Measurements from ENCODE around the gene RER1.

The RER1 gene

GRCh38 chr1:2444138-2444591 lies 52.5 kb downstream of the RER1 start:
- no peak for DNase-seq (ENCODE audit: low read depth in 2 of 2, low spot score in 1 of 2)

DNA sequence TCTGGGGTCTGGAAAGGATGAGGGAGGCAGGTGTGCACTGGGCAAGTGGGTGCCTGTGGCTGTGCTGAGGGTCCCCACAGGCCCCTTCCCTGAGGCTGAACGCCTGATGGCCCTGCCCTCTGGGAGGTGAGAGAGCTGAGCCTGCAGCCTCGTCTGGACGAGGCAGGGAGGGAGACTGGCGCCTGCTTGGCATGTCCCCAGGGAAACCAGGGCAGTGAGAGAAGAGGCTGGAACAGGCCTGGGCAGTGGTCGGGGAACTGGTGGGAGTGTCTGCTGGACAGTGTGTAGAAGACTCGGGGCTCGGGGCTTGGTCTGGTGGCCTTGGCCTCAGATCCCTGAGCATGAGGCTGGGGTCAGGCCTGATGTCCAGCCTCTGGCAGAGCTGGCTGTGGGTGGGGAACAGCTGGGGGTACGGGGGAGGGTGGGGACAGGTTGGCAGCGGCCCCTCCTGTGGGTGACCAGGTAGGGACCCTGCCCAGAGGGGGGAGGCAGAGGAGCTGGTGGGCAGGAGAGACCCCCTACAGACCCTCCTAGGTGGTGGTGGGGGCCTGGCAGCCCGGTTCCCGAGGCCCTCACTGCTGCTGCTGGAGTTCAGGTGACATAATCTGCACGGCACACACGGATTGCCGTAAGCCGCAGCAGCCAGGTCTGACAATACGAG lies 53.7 kb downstream of the RER1 start:
- DNase-seq (ENCODE audit: low read depth in 2 of 2, low spot score in 1 of 2): no peak

GRCh38 chr1:2445823-2446215 lies 54.2 kb downstream of the RER1 start:
- no peak for DNase-seq (ENCODE audit: low read depth in 2 of 2, low spot score in 1 of 2)

- DNase-seq (ENCODE audit: low read depth in 2 of 2, low spot score in 1 of 2): no peak
Observed at GRCh38 chr1:2446394-2446793, 54.8 kb downstream of the RER1 start.

DNA sequence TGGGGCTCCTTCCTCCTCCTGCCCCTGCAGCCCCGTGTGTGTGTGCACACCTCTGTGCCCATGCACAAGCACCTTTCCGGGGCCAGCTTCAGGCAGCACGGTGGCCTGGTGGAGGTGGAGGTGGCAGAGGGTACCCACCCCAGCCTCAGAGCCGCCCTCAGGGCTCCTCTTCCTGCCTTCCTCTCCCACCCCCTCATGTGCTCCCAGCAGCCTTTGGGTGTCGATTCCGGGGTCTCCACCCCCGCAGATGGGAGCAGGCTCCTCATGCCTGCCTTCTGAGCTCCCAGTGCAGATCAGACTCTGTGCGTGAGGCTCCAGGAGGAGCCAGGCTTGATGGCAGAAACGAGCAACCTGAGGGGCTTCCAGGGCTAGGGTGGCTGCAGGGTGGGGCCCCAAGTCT lies 55.2 kb downstream of the RER1 start:
- no peak for DNase-seq (ENCODE audit: low read depth in 2 of 2, low spot score in 1 of 2)

GRCh38 chr1:2447276-2448097 lies 55.8 kb downstream of the RER1 start:
- no peak for DNase-seq (ENCODE audit: low read depth in 2 of 2, low spot score in 1 of 2)

- DNase-seq (ENCODE audit: low read depth in 2 of 2, low spot score in 1 of 2): no peak
Observed at GRCh38 chr1:2448098-2448445, 56.4 kb downstream of the RER1 start.

GRCh38 chr1:2449636-2450454 lies 58.2 kb downstream of the RER1 start:
- DNase-seq (ENCODE audit: low read depth in 2 of 2, low spot score in 1 of 2): no peak

DNA sequence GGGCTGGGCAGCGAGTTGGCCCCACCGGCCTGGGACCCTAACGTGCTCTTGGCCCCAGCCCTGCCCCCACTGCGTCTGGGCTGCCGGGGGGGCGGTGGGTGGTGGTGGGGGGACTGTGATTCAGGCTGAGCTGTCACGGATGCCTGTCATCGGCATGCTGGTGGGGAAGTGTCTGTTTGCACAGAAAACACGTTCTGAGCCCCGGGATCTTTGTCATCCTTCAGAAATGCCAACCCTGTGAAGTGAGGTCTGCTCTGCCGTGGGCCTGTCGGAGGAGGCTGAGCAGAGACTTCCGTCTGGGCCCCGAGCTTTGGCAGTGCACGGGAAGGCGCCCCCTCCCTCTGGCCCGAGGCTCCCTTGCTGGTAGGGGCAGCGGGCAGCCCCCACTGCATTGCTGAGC lies 60.1 kb downstream of the RER1 start:
- DNase-seq (ENCODE audit: low read depth in 2 of 2, low spot score in 1 of 2): no peak

DNA sequence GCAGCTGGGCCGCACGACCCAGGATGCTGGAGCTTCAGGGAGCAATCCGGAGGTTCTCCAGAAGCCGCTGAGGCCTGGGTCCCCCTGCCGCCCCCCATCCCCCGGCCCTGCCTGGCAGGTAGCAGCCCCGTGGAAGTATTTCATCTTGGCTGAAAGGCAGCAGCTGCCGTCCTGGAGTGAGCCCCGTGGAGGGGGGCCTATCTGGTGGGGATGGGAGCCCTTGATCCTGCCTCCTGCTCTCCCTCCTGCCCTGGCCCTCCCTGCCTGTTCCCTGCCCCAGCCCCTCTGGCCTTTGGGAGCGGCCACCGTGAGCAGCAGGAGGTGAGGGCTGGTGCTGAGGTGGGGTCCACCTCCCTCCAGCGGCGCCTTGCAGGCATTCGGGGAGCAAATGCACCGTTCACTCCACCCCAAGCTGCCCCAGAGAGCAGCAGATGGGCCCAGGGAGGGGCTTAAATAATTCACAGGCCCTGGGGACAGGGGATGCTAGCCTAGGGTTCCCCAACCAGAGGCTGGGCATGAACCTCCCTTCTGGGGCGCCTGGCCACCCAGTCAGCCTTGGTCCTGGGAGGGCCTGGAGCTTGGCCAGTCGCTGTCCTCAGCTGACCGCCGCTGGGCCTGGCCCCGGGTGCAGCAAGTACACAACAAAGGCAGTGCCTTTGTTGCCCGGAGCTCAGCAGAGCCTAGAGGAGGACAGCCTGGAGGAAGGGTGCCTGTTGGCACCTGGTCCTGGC lies 60.7 kb downstream of the RER1 start:
- DNase-seq (ENCODE audit: low read depth in 2 of 2, low spot score in 1 of 2): no peak

GRCh38 chr1:2452932-2453315 lies 61.3 kb downstream of the RER1 start:
- no peak for DNase-seq (ENCODE audit: low read depth in 2 of 2, low spot score in 1 of 2)

DNA sequence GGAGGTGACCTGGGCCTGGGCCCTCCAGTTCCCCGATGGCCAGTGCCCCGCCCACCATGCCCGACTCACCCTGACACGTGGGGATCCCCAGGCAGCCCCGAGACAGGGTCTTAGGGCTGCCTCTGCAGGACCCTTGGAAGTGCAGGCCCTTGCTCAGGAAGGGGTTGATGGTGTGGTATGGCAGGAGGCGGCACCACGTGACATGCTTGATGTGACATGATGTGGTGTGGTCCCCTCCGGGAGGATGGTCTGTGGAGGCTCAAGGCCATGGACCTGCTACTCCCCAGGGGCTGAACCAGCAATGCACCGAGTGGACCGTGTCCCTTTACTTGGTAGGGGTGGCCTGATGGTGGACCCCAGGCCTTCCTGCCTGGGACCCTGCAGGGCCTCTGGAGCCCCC lies 62.6 kb downstream of the RER1 start:
- no peak for DNase-seq (ENCODE audit: low read depth in 2 of 2, low spot score in 1 of 2)
